ENCODE measurements around the gene SEMA6B.

The SEMA6B gene

DNA sequence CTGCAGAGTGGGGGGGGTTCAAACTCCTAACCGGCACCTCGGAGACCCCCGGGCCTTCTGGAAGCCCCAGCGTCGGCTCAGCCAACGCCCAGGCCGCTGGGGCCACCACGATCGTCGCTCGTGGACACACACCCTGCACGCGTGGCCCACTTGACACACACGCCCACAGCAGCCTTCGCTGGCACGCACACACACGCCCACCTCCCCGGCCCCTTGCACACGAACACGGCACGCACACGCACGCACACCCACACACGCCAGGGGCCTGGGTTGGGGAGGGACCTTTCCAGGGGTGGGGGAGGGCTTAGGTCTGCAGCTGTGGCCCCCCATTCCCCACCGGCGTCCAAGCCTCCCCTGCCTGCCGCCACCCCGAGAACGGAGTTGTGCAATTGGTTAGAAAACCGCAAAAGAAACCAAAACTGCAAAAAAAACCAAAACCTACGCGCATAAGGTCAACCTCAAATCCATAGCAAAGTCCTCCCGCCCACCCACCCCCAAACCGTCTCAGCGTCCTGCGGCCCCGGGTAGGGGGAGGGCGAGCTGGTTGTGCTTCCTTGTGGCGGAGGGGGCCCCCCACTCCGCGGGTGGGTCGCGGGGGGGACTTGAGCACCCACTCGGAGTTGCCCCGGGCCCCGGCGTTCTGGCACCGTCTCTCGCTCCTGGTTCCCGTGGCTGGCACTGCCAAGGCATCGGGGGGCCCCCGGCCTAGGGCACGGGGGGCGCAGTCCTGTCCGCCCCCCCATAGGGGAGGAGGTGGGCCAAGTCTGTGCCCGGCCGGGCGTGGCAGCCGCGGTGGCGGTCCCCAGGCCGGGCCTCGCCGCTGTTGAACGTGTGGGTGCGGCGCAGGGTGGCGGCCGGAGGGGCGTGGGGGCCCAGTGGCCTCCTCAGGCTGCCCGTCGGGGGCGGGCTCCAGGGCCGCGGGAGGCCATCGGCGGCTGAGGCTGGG, 16.3 kb downstream of the SEMA6B start:
- TF ChIP-seq TAF1 (IDR thresholded peaks at IDR 0.05; ENCODE audit: borderline replicate concordance, insufficient read depth, low read length): no peak
- TF ChIP-seq SIN3A (IDR thresholded peaks at IDR 0.05; ENCODE audit: borderline replicate concordance, insufficient read depth, low read length): no peak
- TF ChIP-seq POLR2AphosphoS5 (IDR thresholded peaks at IDR 0.05; ENCODE audit: low read depth, low read length): no peak
- TF ChIP-seq, protein P1, sequence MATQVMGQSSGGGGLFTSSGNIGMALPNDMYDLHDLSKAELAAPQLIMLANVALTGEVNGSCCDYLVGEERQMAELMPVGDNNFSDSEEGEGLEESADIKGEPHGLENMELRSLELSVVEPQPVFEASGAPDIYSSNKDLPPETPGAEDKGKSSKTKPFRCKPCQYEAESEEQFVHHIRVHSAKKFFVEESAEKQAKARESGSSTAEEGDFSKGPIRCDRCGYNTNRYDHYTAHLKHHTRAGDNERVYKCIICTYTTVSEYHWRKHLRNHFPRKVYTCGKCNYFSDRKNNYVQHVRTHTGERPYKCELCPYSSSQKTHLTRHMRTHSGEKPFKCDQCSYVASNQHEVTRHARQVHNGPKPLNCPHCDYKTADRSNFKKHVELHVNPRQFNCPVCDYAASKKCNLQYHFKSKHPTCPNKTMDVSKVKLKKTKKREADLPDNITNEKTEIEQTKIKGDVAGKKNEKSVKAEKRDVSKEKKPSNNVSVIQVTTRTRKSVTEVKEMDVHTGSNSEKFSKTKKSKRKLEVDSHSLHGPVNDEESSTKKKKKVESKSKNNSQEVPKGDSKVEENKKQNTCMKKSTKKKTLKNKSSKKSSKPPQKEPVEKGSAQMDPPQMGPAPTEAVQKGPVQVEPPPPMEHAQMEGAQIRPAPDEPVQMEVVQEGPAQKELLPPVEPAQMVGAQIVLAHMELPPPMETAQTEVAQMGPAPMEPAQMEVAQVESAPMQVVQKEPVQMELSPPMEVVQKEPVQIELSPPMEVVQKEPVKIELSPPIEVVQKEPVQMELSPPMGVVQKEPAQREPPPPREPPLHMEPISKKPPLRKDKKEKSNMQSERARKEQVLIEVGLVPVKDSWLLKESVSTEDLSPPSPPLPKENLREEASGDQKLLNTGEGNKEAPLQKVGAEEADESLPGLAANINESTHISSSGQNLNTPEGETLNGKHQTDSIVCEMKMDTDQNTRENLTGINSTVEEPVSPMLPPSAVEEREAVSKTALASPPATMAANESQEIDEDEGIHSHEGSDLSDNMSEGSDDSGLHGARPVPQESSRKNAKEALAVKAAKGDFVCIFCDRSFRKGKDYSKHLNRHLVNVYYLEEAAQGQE (IDR thresholded peaks at IDR 0.05; ENCODE audit: insufficient read depth in 1 of 2, low read depth in 2 of 2, low read length in 2 of 2): no peak
- no peak for TF ChIP-seq FOXP2 (optimal IDR thresholded peaks at IDR 0.05; ENCODE audit: borderline replicate concordance, extremely low read depth, extremely low read length, insufficient read depth)

DNA sequence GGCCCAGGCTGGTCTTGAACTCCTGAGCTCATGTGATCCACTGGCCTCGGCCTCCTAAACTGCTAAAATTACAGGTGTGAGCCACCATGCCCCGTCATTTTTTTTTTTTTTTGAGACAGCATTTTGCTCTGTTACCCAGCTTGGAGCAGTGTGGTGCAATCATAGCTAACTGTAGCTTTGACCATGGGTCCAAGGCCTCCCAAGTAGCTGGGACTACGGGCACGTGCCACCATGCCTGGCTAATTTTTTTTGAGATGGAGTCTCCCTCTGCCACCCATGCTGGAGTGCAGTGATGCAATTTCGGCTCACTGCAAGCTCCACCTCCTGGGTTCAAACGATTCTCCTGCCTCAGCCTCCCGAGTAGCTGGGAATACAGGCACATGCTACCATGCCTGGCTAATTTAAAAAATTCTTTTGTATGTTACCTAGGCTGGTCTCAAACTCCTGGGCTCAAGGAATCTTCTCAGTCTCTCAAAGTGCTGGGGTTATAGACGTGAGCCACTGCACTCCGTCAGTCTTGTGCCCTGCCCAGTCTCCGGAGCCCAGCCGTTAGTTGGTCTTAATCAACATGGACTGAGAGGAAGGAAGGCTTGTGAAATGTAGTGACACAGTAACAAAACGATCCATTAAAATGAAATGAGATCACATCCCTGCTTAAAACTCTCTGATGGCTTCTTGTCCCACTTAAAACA, 18.2 kb downstream of the SEMA6B start:
- TF ChIP-seq POLR2AphosphoS5 (IDR thresholded peaks at IDR 0.05; ENCODE audit: low read depth, low read length) (no peak), SIN3A (IDR thresholded peaks at IDR 0.05; ENCODE audit: borderline replicate concordance, insufficient read depth, low read length) (no peak), FOXP2 (optimal IDR thresholded peaks at IDR 0.05; ENCODE audit: borderline replicate concordance, extremely low read depth, extremely low read length, insufficient read depth) (no peak), TAF1 (IDR thresholded peaks at IDR 0.05; ENCODE audit: borderline replicate concordance, insufficient read depth, low read length) (no peak)
- TF ChIP-seq, protein P1 (IDR thresholded peaks at IDR 0.05; ENCODE audit: insufficient read depth in 1 of 2, low read depth in 2 of 2, low read length in 2 of 2): no peak

DNA sequence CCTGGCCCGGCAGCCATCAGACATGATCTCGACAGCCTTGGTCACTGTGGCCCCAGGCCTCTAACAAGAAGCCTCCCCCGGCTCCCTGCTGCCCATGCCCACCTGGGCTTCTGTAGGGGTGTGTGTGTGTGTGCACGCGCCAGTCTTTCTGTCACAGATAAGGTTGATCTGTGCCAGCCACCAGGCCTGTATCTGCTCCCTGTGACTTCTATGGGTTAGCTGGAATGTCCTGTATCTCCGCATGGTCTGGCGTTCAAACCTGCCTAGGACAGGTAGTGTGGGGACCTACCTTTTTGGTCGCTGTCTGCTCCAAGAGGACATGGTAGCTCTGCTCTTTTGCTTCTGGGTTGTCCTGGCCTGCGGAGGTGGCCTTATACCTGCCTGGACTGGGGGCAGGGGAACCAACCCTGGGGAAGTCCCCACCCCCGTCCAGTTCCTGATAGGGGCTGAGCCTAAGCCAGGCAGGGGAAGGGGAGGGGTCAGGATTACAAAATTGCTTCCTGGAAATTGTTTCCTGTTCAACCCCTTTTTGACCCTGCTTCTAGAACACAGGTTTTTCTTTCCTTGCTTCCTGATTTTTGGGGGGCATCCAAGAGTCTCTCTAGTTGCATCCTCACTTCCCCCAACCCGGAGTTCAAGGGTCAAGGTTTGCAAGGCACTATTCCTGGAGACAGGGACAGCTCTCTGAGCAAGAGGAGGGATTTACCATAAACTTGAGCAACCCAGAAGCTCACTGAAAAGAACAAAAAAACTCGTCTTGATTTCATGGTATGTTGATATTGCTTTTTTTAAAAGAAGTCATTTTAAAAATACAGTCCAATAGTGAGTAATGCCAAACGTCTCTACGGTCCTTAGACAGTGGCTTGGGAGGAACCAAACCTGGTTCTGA, 19.5 kb downstream of the SEMA6B start, which contains the start of gene LRG1:
TSS of gene LRG1 (minus strand) at position 344 of the 889 bp plus-strand sequence. CDS start at position 321, 23 bp downstream.
- TF ChIP-seq SIN3A (IDR thresholded peaks at IDR 0.05; ENCODE audit: borderline replicate concordance, insufficient read depth, low read length) (no peak), POLR2AphosphoS5 (IDR thresholded peaks at IDR 0.05; ENCODE audit: low read depth, low read length) (no peak), FOXP2 (optimal IDR thresholded peaks at IDR 0.05; ENCODE audit: borderline replicate concordance, extremely low read depth, extremely low read length, insufficient read depth) (no peak)
- TF ChIP-seq, protein P1 (IDR thresholded peaks at IDR 0.05; ENCODE audit: insufficient read depth in 1 of 2, low read depth in 2 of 2, low read length in 2 of 2): no peak

DNA sequence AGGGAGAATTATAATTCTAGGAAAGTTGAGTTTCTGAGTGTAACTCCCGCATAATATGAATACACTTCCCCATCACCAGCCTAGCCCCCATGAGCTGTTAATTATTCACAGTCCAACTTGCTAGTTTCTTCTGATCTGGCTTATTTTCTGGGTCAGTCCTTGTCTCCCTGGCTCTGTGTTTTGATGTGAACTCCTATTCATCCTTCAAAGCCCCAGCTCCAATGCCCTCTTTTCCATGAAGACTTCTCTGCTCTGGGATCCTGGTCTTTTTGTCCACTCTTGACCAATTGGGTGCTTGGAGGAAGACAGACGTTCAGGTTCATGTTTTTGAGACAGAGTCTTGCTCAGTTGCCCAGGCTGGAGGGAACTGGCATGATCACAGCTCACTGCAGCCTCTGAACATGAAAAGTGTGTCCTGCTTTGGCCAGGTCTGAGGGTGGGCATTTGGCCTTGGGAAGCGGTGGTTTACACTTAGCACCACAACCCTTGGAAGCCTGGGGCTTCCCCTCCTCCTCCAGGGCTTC, 20.3 kb downstream of the SEMA6B start:
- TF ChIP-seq SIN3A (IDR thresholded peaks at IDR 0.05; ENCODE audit: borderline replicate concordance, insufficient read depth, low read length) (no peak), FOXP2 (optimal IDR thresholded peaks at IDR 0.05; ENCODE audit: borderline replicate concordance, extremely low read depth, extremely low read length, insufficient read depth) (no peak), POLR2AphosphoS5 (IDR thresholded peaks at IDR 0.05; ENCODE audit: low read depth, low read length) (no peak), TAF1 (IDR thresholded peaks at IDR 0.05; ENCODE audit: borderline replicate concordance, insufficient read depth, low read length) (no peak)
- TF ChIP-seq, protein P1 (IDR thresholded peaks at IDR 0.05; ENCODE audit: insufficient read depth in 1 of 2, low read depth in 2 of 2, low read length in 2 of 2): no peak
